NB4 (cell line): ENCODE data around the gene TRERF1.

Experiments
- DNase-seq: peaks from one replicate; pipeline ENCODE4 v3.0.0; 2010; ENCODE audit warnings: low read depth
- H3K4me3 ChIP-seq: one replicate; pipeline ENCODE4 v1.5.1; 2011; ENCODE audit warnings: mild to moderate bottlenecking, low read depth, low read length, moderate library complexity
- CTCF ChIP-seq: IDR thresholded peaks from one replicate; pipeline ENCODE4 v1.5.1; 2012; ENCODE audit warnings: low read depth, low read length
- MAX ChIP-seq: IDR thresholded peaks from 2 replicates; pipeline ENCODE4 v1.6.1; 2011; ENCODE audit warnings: low read depth, low read length
- MYC ChIP-seq: IDR thresholded peaks from 2 replicates; pipeline ENCODE4 v1.6.1; 2011; ENCODE audit warnings: low read depth, low read length
- POLR2A ChIP-seq: IDR thresholded peaks from 2 replicates; pipeline ENCODE4 v1.6.1; 2011; ENCODE audit warnings: mild to moderate bottlenecking; ENCODE audit not compliant: insufficient read length; ENCODE audit errors: extremely low read depth

The TRERF1 gene

GRCh38 chr6:42394151-42394550, 57.6 kb downstream of the TRERF1 start:
- DNase-seq: no peak
- H3K4me3 ChIP-seq: no peak overlapping the region
- TF ChIP-seq CTCF (no peak), MAX (no peak), MYC (no peak), POLR2A (no peak)

- no peak for DNase-seq
- H3K4me3 ChIP-seq: no peak overlapping the region
- no peak for TF ChIP-seq CTCF
- no peak for TF ChIP-seq POLR2A
- no peak for TF ChIP-seq MAX
- TF ChIP-seq MYC: no peak
Observed at GRCh38 chr6:42393339-42393738, 58.4 kb downstream of the TRERF1 start.

- no peak for DNase-seq
- H3K4me3 ChIP-seq: no peak overlapping the region
- no peak for TF ChIP-seq MYC
- no peak for TF ChIP-seq CTCF
- TF ChIP-seq MAX: no peak
- no peak for TF ChIP-seq POLR2A
Observed at GRCh38 chr6:42392833-42393232, 58.9 kb downstream of the TRERF1 start.

- TF ChIP-seq CTCF (no peak), MYC (no peak), POLR2A (no peak), MAX (no peak)
- DNase-seq: no peak
- H3K4me3 ChIP-seq: no peak overlapping the region
Observed at GRCh38 chr6:42391441-42391840, 60.3 kb downstream of the TRERF1 start.

GRCh38 chr6:42390228-42390934, 61.3 kb downstream of the TRERF1 start:
- H3K4me3 ChIP-seq: no peak overlapping the region
- no peak for TF ChIP-seq MAX
- TF ChIP-seq POLR2A: no peak
- DNase-seq: no peak

GRCh38 chr6:42389736-42390135, 62.0 kb downstream of the TRERF1 start:
- DNase-seq: no peak
- H3K4me3 ChIP-seq: no peak overlapping the region
- no peak for TF ChIP-seq CTCF
- TF ChIP-seq MYC: no peak
- no peak for TF ChIP-seq POLR2A
- TF ChIP-seq MAX: no peak
